H1 (cell line): ENCODE measurements around the gene OR2T35. TPM values are rescaled to one million over a fixed set of nuclear protein-coding genes. Genes with fewer than 3 reads are reported as not detected.

ENCODE experiments used
- CTCF ChIA-PET: fragments of 300-600 bp; sonication (Branson Sonifier 250); formaldehyde crosslinking; loops from one replicate; lab custom pipeline; 2021; ENCODE audit not compliant: partially characterized antibody; lab: Charles Lee
- POLR2A ChIA-PET: fragments of 300-600 bp; sonication (Branson Sonifier 250); formaldehyde crosslinking; loops from one replicate; lab custom pipeline; 2021; ENCODE audit warnings: inconsistent platforms; ENCODE audit not compliant: partially characterized antibody; lab: Charles Lee
- DNase-seq, 2 experiments: peaks; one replicate each; pipeline versions ENCODE4 v3.0.0 to v3.0.0-alpha.2; 2010 to 2022; ENCODE audit warnings: low spot score in 2 of 2, low read depth in 1 of 2, mixed read lengths in 1 of 2
- FAIRE-seq: peaks from 2 replicates; lab custom pipeline; 2011; peaks lifted over from hg19 to GRCh38; lab: Jason Lieb, UNC
- H2AFZ ChIP-seq: 2 replicates; pipeline ENCODE4 v1.8.1; 2012; ENCODE audit warnings: low read length, inconsistent platforms
- H2AK5ac ChIP-seq: 2 replicates; pipeline ENCODE4 v1.6.1; 2013; ENCODE audit warnings: low read depth, low read length
- H2BK120ac ChIP-seq: replicated peaks from 2 replicates; pipeline ENCODE3; 2013; ENCODE audit warnings: low read depth, low read length, inconsistent platforms
- H2BK12ac ChIP-seq: 2 replicates; pipeline ENCODE4 v1.6.1; 2013; ENCODE audit warnings: low read depth, low read length
- H2BK15ac ChIP-seq: 2 replicates; pipeline ENCODE4 v1.6.1; 2013; ENCODE audit warnings: low read length
- H2BK20ac ChIP-seq: 2 replicates; pipeline ENCODE4 v1.6.1; 2013; ENCODE audit warnings: low read length
- H2BK5ac ChIP-seq: 2 replicates; pipeline ENCODE4 v1.6.1; 2013; ENCODE audit warnings: low read depth, low read length
- H3K14ac ChIP-seq: 2 replicates; pipeline ENCODE4 v1.6.1; 2013; ENCODE audit warnings: inconsistent platforms; ENCODE audit not compliant: insufficient read length
- H3K18ac ChIP-seq: 2 replicates; pipeline ENCODE4 v1.6.1; 2013; ENCODE audit warnings: low read length; ENCODE audit errors: extremely low read depth
- H3K23ac ChIP-seq: 2 replicates; pipeline ENCODE4 v1.6.1; 2013; ENCODE audit warnings: inconsistent platforms; ENCODE audit not compliant: insufficient read length
- H3K23me2 ChIP-seq: 2 replicates; pipeline ENCODE4 v1.6.1; 2013; ENCODE audit warnings: low read depth, low read length
- H3K27ac ChIP-seq: 2 replicates; pipeline ENCODE4 v1.6.1; 2011; ENCODE audit warnings: low read depth, low read length, inconsistent platforms
- H3K27me3 ChIP-seq, 4 experiments: replicated peaks in 1 of 4; 1 replicate in 1 of 4; 2 replicates in 3 of 4; pipeline versions ENCODE4 v1.6.1 to v1.8.1; 2011 to 2013; ENCODE audit warnings: low read length in 3 of 4, mild to moderate bottlenecking in 3 of 4, inconsistent platforms in 2 of 4, mixed read lengths in 2 of 4, moderate library complexity in 1 of 4; ENCODE audit not compliant: control insufficient read depth in 3 of 4, insufficient read depth in 3 of 4; ENCODE audit errors: extremely low read depth in 1 of 4
- H3K36me3 ChIP-seq, 4 experiments: 2 replicates each; pipeline versions ENCODE4 v1.6.1 to v1.8.1; 2011 to 2013; ENCODE audit warnings: mild to moderate bottlenecking in 4 of 4, low read length in 3 of 4, moderate library complexity in 2 of 4, control low read depth in 1 of 4, inconsistent platforms in 1 of 4; ENCODE audit not compliant: insufficient read depth in 4 of 4, control insufficient read depth in 2 of 4
- H3K4ac ChIP-seq: replicated peaks from 2 replicates; pipeline ENCODE3; 2013; ENCODE audit warnings: low read length, low read depth, mixed read lengths, inconsistent platforms; ENCODE audit not compliant: insufficient read length
- H3K4me1 ChIP-seq, 4 experiments: replicated peaks in 1 of 4; 1 replicate in 1 of 4; 2 replicates in 3 of 4; pipeline versions ENCODE4 v1.6.1 to v1.8.1; 2011 to 2013; ENCODE audit warnings: low read length in 3 of 4, inconsistent platforms in 2 of 4, mixed read lengths in 1 of 4; ENCODE audit not compliant: insufficient read depth in 4 of 4, control insufficient read depth in 3 of 4
- H3K4me2 ChIP-seq, 2 experiments: 2 replicates each; pipeline versions ENCODE4 v1.6.1 to v1.8.1; 2011 to 2013; ENCODE audit warnings: low read depth in 2 of 2, low read length in 2 of 2, control low read depth in 1 of 2, inconsistent platforms in 1 of 2, mild to moderate bottlenecking in 1 of 2; ENCODE audit not compliant: insufficient read depth in 1 of 2
- H3K4me3 ChIP-seq, 4 experiments: fragments of 200-600, 300-600 bp in 1 of 4; sonication (generic), shearing (Covaris generic), sonication (Bioruptor Twin) in 1 of 4; 2 replicates each; pipeline versions ENCODE4 v1.5.1 to v1.8.1; 2011 to 2016; ENCODE audit warnings: low read length in 4 of 4, low read depth in 3 of 4, control low read depth in 2 of 4, inconsistent platforms in 2 of 4, mild to moderate bottlenecking in 2 of 4, mixed read lengths in 1 of 4, moderate library complexity in 1 of 4; ENCODE audit not compliant: insufficient read depth in 2 of 4; ENCODE audit errors: extremely low read depth in 1 of 4
- H3K56ac ChIP-seq: replicated peaks from 2 replicates; pipeline ENCODE3; 2013; ENCODE audit warnings: low read depth, mild to moderate bottlenecking, mixed read lengths, low read length, inconsistent platforms; ENCODE audit not compliant: insufficient read length
- H3K79me1 ChIP-seq: 2 replicates; pipeline ENCODE4 v1.6.1; 2013; ENCODE audit warnings: low read depth, low read length, control low read depth
- H3K79me2 ChIP-seq, 2 experiments: 2 replicates each; pipeline versions ENCODE4 v1.6.1 to v1.8.1; 2012 to 2013; ENCODE audit warnings: low read length in 2 of 2, mild to moderate bottlenecking in 2 of 2, inconsistent platforms in 1 of 2; ENCODE audit not compliant: insufficient read depth in 2 of 2, control insufficient read depth in 1 of 2
- H3K9ac ChIP-seq, 4 experiments: replicated peaks in 1 of 4; 1 replicate in 1 of 4; 2 replicates in 3 of 4; pipeline versions ENCODE4 v1.6.1 to v1.8.1; 2011 to 2013; ENCODE audit warnings: low read depth in 3 of 4, low read length in 3 of 4, control low read depth in 2 of 4, mild to moderate bottlenecking in 2 of 4, moderate library complexity in 2 of 4, inconsistent platforms in 1 of 4; ENCODE audit errors: extremely low read depth in 1 of 4
- H3K9me3 ChIP-seq, 2 experiments: 2 replicates each; pipeline versions ENCODE4 v1.6.1 to v1.8.1; 2012 to 2013; ENCODE audit warnings: mild to moderate bottlenecking in 2 of 2, moderate library complexity in 2 of 2, control low read depth in 1 of 2, inconsistent platforms in 1 of 2, low read depth in 1 of 2, low read length in 1 of 2, mixed read lengths in 1 of 2; ENCODE audit not compliant: insufficient read depth in 2 of 2
- H4K20me1 ChIP-seq, 2 experiments: replicated peaks in 1 of 2; 2 replicates each; pipeline versions ENCODE3 to v1.8.1; 2011 to 2013; ENCODE audit warnings: inconsistent platforms in 2 of 2, low read length in 2 of 2, mild to moderate bottlenecking in 1 of 2; ENCODE audit not compliant: insufficient read depth in 2 of 2, control insufficient read depth in 1 of 2
- H4K5ac ChIP-seq: 2 replicates; pipeline ENCODE4 v1.6.1; 2013; ENCODE audit warnings: low read length, low read depth, mixed read lengths, inconsistent platforms; ENCODE audit not compliant: insufficient read length
- H4K8ac ChIP-seq: 2 replicates; pipeline ENCODE4 v1.8.0; 2013; ENCODE audit warnings: mild to moderate bottlenecking, moderate library complexity, low read length, inconsistent platforms; ENCODE audit not compliant: insufficient read depth; ENCODE audit errors: extremely low read depth
- H4K91ac ChIP-seq: replicated peaks from 2 replicates; pipeline ENCODE3; 2013; ENCODE audit warnings: low read length, mixed read lengths, inconsistent platforms; ENCODE audit not compliant: insufficient read length
- CBX8 ChIP-seq: fragments of 300-800, 300-1000 bp; sonication (generic); IDR thresholded peaks from 2 replicates; pipeline ENCODE4 v1.7.1; 2016; ENCODE audit warnings: low read depth, low read length, borderline replicate concordance
- GABPA ChIP-seq: IDR thresholded peaks from 2 replicates; pipeline ENCODE4 v1.6.1; 2011; ENCODE audit warnings: mild to moderate bottlenecking, low read length, moderate library complexity, borderline replicate concordance; ENCODE audit not compliant: insufficient read depth
- KDM1A ChIP-seq: fragments of 200-600, 300-600 bp; sonication (generic); IDR thresholded peaks from 2 replicates; pipeline ENCODE4 v1.7.1; 2016; ENCODE audit warnings: mild to moderate bottlenecking, low read length, borderline replicate concordance
- PHF8 ChIP-seq: fragments of 200-600 bp; sonication (generic); conservative IDR thresholded peaks from 2 replicates; pipeline ENCODE4 v1.7.1; 2012; ENCODE audit warnings: low read depth, mild to moderate bottlenecking, inconsistent platforms, low read length, moderate library complexity
- RBBP5 ChIP-seq: IDR thresholded peaks from 2 replicates; pipeline ENCODE4 v1.7.1; 2012; ENCODE audit warnings: low read depth, mild to moderate bottlenecking, inconsistent platforms, low read length, moderate library complexity, borderline replicate concordance
- SIX5 ChIP-seq: IDR thresholded peaks from 2 replicates; pipeline ENCODE4 v1.6.1; 2011; ENCODE audit warnings: mild to moderate bottlenecking, low read depth, low read length
- SP1 ChIP-seq: IDR thresholded peaks from 2 replicates; pipeline ENCODE4 v1.6.1; 2011; ENCODE audit warnings: low read depth, low read length
- WGBS, 2 experiments: shearing (Covaris generic) in 1 of 2; methylation state at CpG; one replicate each; pipeline versions ENCODE4 v1.1.6 to v1.1.7; 2013 to 2015; ENCODE audit warnings: low lambda C conversion rate in 2 of 2, mixed read lengths in 2 of 2, inconsistent platforms in 1 of 2, low coverage in 1 of 2, missing lambda C conversion rate in 1 of 2; ENCODE audit not compliant: insufficient replicate concordance in 2 of 2, insufficient coverage in 1 of 2, insufficient read length in 1 of 2; ENCODE audit errors: extremely low coverage in 1 of 2, missing lambda C conversion rate in 1 of 2; 5-methylcytosine and 5-hydroxymethylcytosine counted together
- polyA plus RNA-seq, 7 experiments: library from polyadenylated mRNA; depleted of rRNA in 3 of 7; stranded (reverse) in 5 of 7; unstranded in 2 of 7; fragments of >200 nt in 5 of 7; fragments of 200-250 nt in 2 of 7; gene quantifications; 1 replicate in 5 of 7; 2 replicates in 1 of 7; 4 replicates in 1 of 7; pipeline versions ENCODE4 v1.2.1 to v1.2.3, GENCODE V29; 2011 to 2013; ENCODE audit warnings: missing spikeins in 2 of 7, mixed read lengths in 2 of 7
- total RNA-seq: library from RNA; stranded (reverse); fragmentation: NEBNext Ultra II Directional; extraction: Animal tissue kit (Norgen Biotek cat#: 25700); gene quantifications from 2 replicates; pipeline ENCODE4 v1.2.1, GENCODE V29; 2021

The OR2T35 gene
- total and polyA plus RNA-seq, 2 of the 8 experiments (the other 6 are each of a cell fraction or from before 2014, with no cell fraction given): not detected

- Histone ChIP-seq H2BK5ac (no peak overlapping the region), H3K4ac (no peak overlapping the region), H4K8ac (no peak overlapping the region), H3K79me2 (no peaks in the 10 kb centered on the region), H3K9ac (no peak overlapping the region), H3K18ac (no peak overlapping the region), H4K20me1 (no peaks in the 10 kb centered on the region), H3K56ac (no peak overlapping the region), H3K36me3 (no peaks in the 10 kb centered on the region), H3K27me3 (no peaks in the 10 kb centered on the region), H2BK120ac (no peak overlapping the region), H3K79me1 (no peaks in the 10 kb centered on the region), H3K27ac (no peak overlapping the region), H2BK15ac (no peak overlapping the region), H2AFZ (no peak overlapping the region), H2BK20ac (no peak overlapping the region), H3K14ac (no peak overlapping the region), H2BK12ac (no peak overlapping the region), H2AK5ac (no peak overlapping the region), H3K4me2 (no peak overlapping the region), H3K9me3 (peaks cover 74 to 81% of the 10 kb centered on the region in 2 experiments), H4K91ac (no peak overlapping the region), H3K4me3 (no peak overlapping the region), H4K5ac (no peak overlapping the region), H3K23me2 (no peaks in the 10 kb centered on the region), H3K4me1 (no peaks in the 10 kb centered on the region), H3K23ac (no peak overlapping the region)
- DNase-seq (no peak), FAIRE-seq (no peak)
- POLR2A ChIA-PET: no interaction called here
- TF ChIP-seq CBX8 (no peak), GABPA (no peak), SP1 (no peak), PHF8 (no peak), SIX5 (no peak), RBBP5 (no peak), KDM1A (no peak)
- CTCF ChIA-PET: no interaction called here
- WGBS, 2 experiments: 84% methylated on average over 5 of the region's 5 CpGs; no CpG with 5 or more reads in 1 of the 2 experiments
These were observed 19.1 kb downstream of the OR2T35 start for GRCh38 chr1:248625971-248626370.
